ENCODE measurements around the gene ANHX. TPM values are rescaled to one million over a fixed set of nuclear protein-coding genes. Genes with fewer than 3 reads are reported as not detected.

Gene ANHX
- total RNA-seq, 1 donor, result not detected

DNA sequence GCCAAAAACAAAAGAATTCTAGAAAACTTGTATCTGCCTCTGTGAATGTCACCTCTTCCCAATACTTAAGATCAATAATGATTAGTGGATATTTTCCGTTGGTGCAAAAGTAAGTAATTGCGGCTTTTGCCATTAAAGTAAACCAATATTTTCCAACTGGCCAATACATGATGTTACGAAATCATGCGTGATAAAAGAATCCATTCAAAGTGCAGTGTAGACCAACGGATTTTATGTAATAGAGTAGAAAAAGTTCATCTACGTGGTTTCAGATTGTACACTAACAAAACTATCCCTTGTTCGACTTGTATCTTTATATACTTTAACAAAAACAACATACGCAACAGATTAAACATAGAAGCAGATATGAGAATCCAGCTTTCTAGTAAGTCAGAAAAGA lies 55.0 kb downstream of the ANHX start:
- TF ChIP-seq, protein P1, sequence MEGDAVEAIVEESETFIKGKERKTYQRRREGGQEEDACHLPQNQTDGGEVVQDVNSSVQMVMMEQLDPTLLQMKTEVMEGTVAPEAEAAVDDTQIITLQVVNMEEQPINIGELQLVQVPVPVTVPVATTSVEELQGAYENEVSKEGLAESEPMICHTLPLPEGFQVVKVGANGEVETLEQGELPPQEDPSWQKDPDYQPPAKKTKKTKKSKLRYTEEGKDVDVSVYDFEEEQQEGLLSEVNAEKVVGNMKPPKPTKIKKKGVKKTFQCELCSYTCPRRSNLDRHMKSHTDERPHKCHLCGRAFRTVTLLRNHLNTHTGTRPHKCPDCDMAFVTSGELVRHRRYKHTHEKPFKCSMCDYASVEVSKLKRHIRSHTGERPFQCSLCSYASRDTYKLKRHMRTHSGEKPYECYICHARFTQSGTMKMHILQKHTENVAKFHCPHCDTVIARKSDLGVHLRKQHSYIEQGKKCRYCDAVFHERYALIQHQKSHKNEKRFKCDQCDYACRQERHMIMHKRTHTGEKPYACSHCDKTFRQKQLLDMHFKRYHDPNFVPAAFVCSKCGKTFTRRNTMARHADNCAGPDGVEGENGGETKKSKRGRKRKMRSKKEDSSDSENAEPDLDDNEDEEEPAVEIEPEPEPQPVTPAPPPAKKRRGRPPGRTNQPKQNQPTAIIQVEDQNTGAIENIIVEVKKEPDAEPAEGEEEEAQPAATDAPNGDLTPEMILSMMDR (IDR thresholded peaks at IDR 0.05; ENCODE audit: insufficient read depth, low read depth, low read length), result no peak
- no peak overlapping the region for H3K4me3 ChIP-seq (ENCODE audit: low read depth, low read length)
- no peak for DNase-seq (ENCODE audit: low read depth)

DNA sequence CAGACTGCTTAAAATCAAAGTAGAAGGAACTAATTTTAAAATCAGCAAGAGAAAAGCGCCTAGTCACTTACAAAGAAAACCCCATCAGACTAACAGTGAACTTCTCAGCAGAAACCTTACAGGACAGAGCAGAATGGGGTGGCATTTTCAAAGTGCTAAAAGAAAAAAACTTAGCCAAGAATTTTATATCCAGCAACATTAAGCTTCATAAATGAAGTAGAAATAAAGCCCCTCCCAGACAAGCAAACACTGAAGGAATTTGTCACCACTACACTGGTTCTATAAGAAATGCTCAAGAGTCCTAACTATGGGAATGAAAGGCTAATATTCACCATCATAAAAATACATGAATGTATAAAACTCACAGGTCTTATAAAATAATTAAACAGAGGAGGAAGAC lies 60.8 kb downstream of the ANHX start:
- TF ChIP-seq, protein P1 (IDR thresholded peaks at IDR 0.05; ENCODE audit: insufficient read depth, low read depth, low read length), result no peak
- no peak overlapping the region for H3K4me3 ChIP-seq (ENCODE audit: low read depth, low read length)
- no peak for DNase-seq (ENCODE audit: low read depth)

- TF ChIP-seq, protein P1 (IDR thresholded peaks at IDR 0.05; ENCODE audit: insufficient read depth, low read depth, low read length), result no peak
- DNase-seq (ENCODE audit: low read depth), result no peak
- H3K4me3 ChIP-seq (ENCODE audit: low read depth, low read length), result no peak overlapping the region
Observed at GRCh38 chr12:133172491-133172890, 63.2 kb downstream of the ANHX start.

Small RNAs within 50 kb of the gene (small RNA-seq; reads per million reads assigned to genes)
- gene RF00019, result not detected
- gene RNU6-717P, result not detected

Other genes with a start within 250 kb of the ANHX start
- 10.4 and 23.2 TPM in 2 replicates for gene ZNF26, start 249.5 kb downstream of the ANHX start, total RNA-seq
- gene ZNF84, start 198.4 kb downstream of the ANHX start, total RNA-seq, result 23.2 and 25.0 TPM in 2 replicates
- gene ZNF140, start 155.0 kb downstream of the ANHX start, total RNA-seq, result 19.3 and 25.0 TPM in 2 replicates
- 0.86 and 0.97 TPM in 2 replicates for gene ZNF891, start 105.6 kb downstream of the ANHX start, total RNA-seq
- 5.2 TPM in 2 replicates for gene ZNF10, start 105.2 kb downstream of the ANHX start, total RNA-seq
- 19.6 and 23.3 TPM in 2 replicates for gene ZNF268, start 54.4 kb downstream of the ANHX start, total RNA-seq